ENCODE results near the gene NIPA2. TPM values are rescaled to one million over a fixed set of nuclear protein-coding genes. Genes with fewer than 3 reads are reported as not detected.

The NIPA2 gene
- polyA plus RNA-seq, 12 donors: 30.3 to 50.1 (median 43.4) TPM; not detected in 1

- DNase-seq: no peak
Measured at GRCh38 chr15:22823495-22824128, 14.9 kb upstream of the NIPA2 start.

GRCh38 chr15:22827125-22827524, 11.3 kb upstream of the NIPA2 start:
- DNase-seq: no peak

GRCh38 chr15:22831473-22831872, 7.0 kb upstream of the NIPA2 start:
- no peak for DNase-seq

GRCh38 chr15:22839046-22839695, 705 bp downstream of the NIPA2 start:
- DNase-seq: peak; percentile 19

GRCh38 chr15:22844421-22845288, 6.2 kb downstream of the NIPA2 start:
- DNase-seq: no peak

GRCh38 chr15:22845289-22845900, 6.9 kb downstream of the NIPA2 start:
- no peak for DNase-seq

- no peak for DNase-seq
Measured at GRCh38 chr15:22846073-22846472, 7.6 kb downstream of the NIPA2 start.

- no peak for DNase-seq
Measured at GRCh38 chr15:22850055-22850454, 11.6 kb downstream of the NIPA2 start.

GRCh38 chr15:22851513-22851912, 13.0 kb downstream of the NIPA2 start:
- no peak for DNase-seq

GRCh38 chr15:22855791-22856190, 17.3 kb downstream of the NIPA2 start:
- DNase-seq: no peak

- DNase-seq: peak; percentile 36
Measured at GRCh38 chr15:22856659-22857058, 18.2 kb downstream of the NIPA2 start.

- DNase-seq: no peak
Measured at GRCh38 chr15:22861161-22861560, 22.7 kb downstream of the NIPA2 start.

GRCh38 chr15:22863356-22863755, 24.9 kb downstream of the NIPA2 start:
- no peak for DNase-seq

- DNase-seq: no peak
Measured at GRCh38 chr15:22866079-22866478, 27.6 kb downstream of the NIPA2 start.

- DNase-seq: no peak
Measured at GRCh38 chr15:22867886-22868285, 29.4 kb downstream of the NIPA2 start.

GRCh38 chr15:22868495-22868894, 30.0 kb downstream of the NIPA2 start:
- no peak for DNase-seq

GRCh38 chr15:22868928-22869327, 30.5 kb downstream of the NIPA2 start:
- DNase-seq: no peak

GRCh38 chr15:22869856-22870255, 31.4 kb downstream of the NIPA2 start:
- DNase-seq: no peak

GRCh38 chr15:22870865-22871264, 32.4 kb downstream of the NIPA2 start:
- no peak for DNase-seq

- no peak for DNase-seq
Measured at GRCh38 chr15:22871481-22872086, 33.1 kb downstream of the NIPA2 start.

GRCh38 chr15:22872936-22873701, 34.7 kb downstream of the NIPA2 start:
- no peak for DNase-seq
